Stimulated activated memory B cell treated with anti-CD40 and anti-IgM and Interleukin-4, amounts not matched to agents 10 μg/mL and 1 μg/mL and 100 μg/mL, for 72 hours (primary cell): ENCODE results near the gene MRPS34.

Source experiments
- ATAC-seq: fragments of 150-1000 bp; cut with Tn5 transposase; 2 replicates; pipeline ENCODE4 v1.10.0; 2021
- H3K27ac Mint-ChIP-seq: one replicate; pipeline ENCODE4 v1.8.0; 2022; ENCODE audit warnings: mild to moderate bottlenecking, mixed read lengths
- H3K27me3 Mint-ChIP-seq: one replicate; pipeline ENCODE4 v1.8.0; 2022; ENCODE audit warnings: mixed read lengths
- H3K36me3 Mint-ChIP-seq: one replicate; pipeline ENCODE4 v1.8.0; 2022; ENCODE audit warnings: mixed read lengths
- H3K4me1 Mint-ChIP-seq: one replicate; pipeline ENCODE4 v1.8.0; 2022; ENCODE audit warnings: mixed read lengths
- H3K4me3 Mint-ChIP-seq: one replicate; pipeline ENCODE4 v1.8.0; 2022; ENCODE audit warnings: mild to moderate bottlenecking, moderate library complexity, mixed read lengths
- H3K9me3 Mint-ChIP-seq: one replicate; pipeline ENCODE4 v1.8.0; 2022; ENCODE audit warnings: mixed read lengths

MRPS34 gene

GRCh38 chr16:1772908-1773702, at the start of gene MRPS34:
MRPS34 (minus strand) TSS chr16:1773134; CDS start chr16:1773119, 15 bp downstream.
- peak; percentile 73 for ATAC-seq
- peak within 1 kb of the TSS; percentile 95 for H3K27ac Mint-ChIP-seq
- H3K4me3 Mint-ChIP-seq = peak within 1 kb of the TSS; percentile 99
- peaks cover 26% of the 10 kb centered on the region for H3K36me3 Mint-ChIP-seq
- H3K9me3 Mint-ChIP-seq = no peaks in the 10 kb centered on the region
- no peaks in the 10 kb centered on the region for H3K27me3 Mint-ChIP-seq
- peaks cover 31% of the 10 kb centered on the region for H3K4me1 Mint-ChIP-seq

GRCh38 chr16:1821861-1822611, 49.1 kb upstream of the MRPS34 start:
- H3K9me3 Mint-ChIP-seq = no peaks in the 10 kb centered on the region
- ATAC-seq = no peak
- H3K27me3 Mint-ChIP-seq = no peaks in the 10 kb centered on the region
- H3K4me3 Mint-ChIP-seq = no peak overlapping the region
- peaks cover 9% of the 10 kb centered on the region for H3K36me3 Mint-ChIP-seq
- peaks cover 14% of the 10 kb centered on the region for H3K4me1 Mint-ChIP-seq
- H3K27ac Mint-ChIP-seq = no peak overlapping the region

- no peak for ATAC-seq
- no peaks in the 10 kb centered on the region for H3K9me3 Mint-ChIP-seq
- H3K4me3 Mint-ChIP-seq = no peak overlapping the region
- H3K27me3 Mint-ChIP-seq = no peaks in the 10 kb centered on the region
- H3K4me1 Mint-ChIP-seq = peaks cover 14% of the 10 kb centered on the region
- peaks cover 9% of the 10 kb centered on the region for H3K36me3 Mint-ChIP-seq
- H3K27ac Mint-ChIP-seq = no peak overlapping the region
Measured at GRCh38 chr16:1820946-1821290, 48.0 kb upstream of the MRPS34 start.

- H3K36me3 Mint-ChIP-seq = peaks cover 12% of the 10 kb centered on the region
- H3K27me3 Mint-ChIP-seq = no peaks in the 10 kb centered on the region
- H3K9me3 Mint-ChIP-seq = no peaks in the 10 kb centered on the region
- peaks cover 14% of the 10 kb centered on the region for H3K4me1 Mint-ChIP-seq
- no peak overlapping the region for H3K4me3 Mint-ChIP-seq
- no peak for ATAC-seq
- no peak overlapping the region for H3K27ac Mint-ChIP-seq
Measured at GRCh38 chr16:1820096-1820945, 47.4 kb upstream of the MRPS34 start.

- Mint-ChIP-seq H3K27me3 (no peaks in the 10 kb centered on the region), H3K9me3 (no peaks in the 10 kb centered on the region)
- ATAC-seq = no peak
Measured at GRCh38 chr16:1819611-1820010, 46.7 kb upstream of the MRPS34 start.

GRCh38 chr16:1818873-1819525, 46.1 kb upstream of the MRPS34 start:
- Mint-ChIP-seq H3K27me3 (no peaks in the 10 kb centered on the region), H3K4me1 (peaks cover 4% of the 10 kb centered on the region), H3K27ac (no peak overlapping the region), H3K9me3 (no peaks in the 10 kb centered on the region), H3K4me3 (no peak overlapping the region), H3K36me3 (peaks cover 18% of the 10 kb centered on the region)
- no peak for ATAC-seq

More at GRCh38 chr16:1819611-1820010, 46.7 kb upstream of the MRPS34 start:
- H3K36me3 Mint-ChIP-seq = peaks cover 17% of the 10 kb centered on the region
- H3K4me3 Mint-ChIP-seq = no peak overlapping the region
- H3K4me1 Mint-ChIP-seq = peaks cover 10% of the 10 kb centered on the region
- H3K27ac Mint-ChIP-seq = no peak overlapping the region

- Mint-ChIP-seq H3K9me3 (no peaks in the 10 kb centered on the region), H3K36me3 (peaks cover 24% of the 10 kb centered on the region), H3K27me3 (no peaks in the 10 kb centered on the region), H3K27ac (no peak overlapping the region), H3K4me1 (no peaks in the 10 kb centered on the region), H3K4me3 (no peak overlapping the region)
- peak; percentile 11 for ATAC-seq
Measured at GRCh38 chr16:1818204-1818872, 45.4 kb upstream of the MRPS34 start.

GRCh38 chr16:1817716-1818115, 44.8 kb upstream of the MRPS34 start:
- Mint-ChIP-seq H3K27me3 (no peaks in the 10 kb centered on the region), H3K36me3 (peaks cover 28% of the 10 kb centered on the region), H3K27ac (no peak overlapping the region), H3K4me3 (no peak overlapping the region), H3K9me3 (no peaks in the 10 kb centered on the region), H3K4me1 (no peaks in the 10 kb centered on the region)
- no peak for ATAC-seq

GRCh38 chr16:1817276-1817589, 44.3 kb upstream of the MRPS34 start:
- ATAC-seq = no peak
- Mint-ChIP-seq H3K9me3 (no peaks in the 10 kb centered on the region), H3K27ac (no peak overlapping the region), H3K4me1 (no peaks in the 10 kb centered on the region), H3K4me3 (no peak overlapping the region), H3K27me3 (no peaks in the 10 kb centered on the region), H3K36me3 (peaks cover 28% of the 10 kb centered on the region)

GRCh38 chr16:1816396-1817275, 43.7 kb upstream of the MRPS34 start:
- H3K36me3 Mint-ChIP-seq = peaks cover 28% of the 10 kb centered on the region

GRCh38 chr16:1815461-1815860, 42.5 kb upstream of the MRPS34 start:
- ATAC-seq = no peak
- H3K27me3 Mint-ChIP-seq = no peaks in the 10 kb centered on the region
- no peak overlapping the region for H3K4me3 Mint-ChIP-seq
- no peaks in the 10 kb centered on the region for H3K4me1 Mint-ChIP-seq
- peaks cover 28% of the 10 kb centered on the region for H3K36me3 Mint-ChIP-seq
- H3K27ac Mint-ChIP-seq = no peak overlapping the region
- H3K9me3 Mint-ChIP-seq = no peaks in the 10 kb centered on the region

More at GRCh38 chr16:1816396-1817275, 43.7 kb upstream of the MRPS34 start:
- no peak overlapping the region for H3K27ac Mint-ChIP-seq
- peak; percentile 35 for ATAC-seq
- H3K4me3 Mint-ChIP-seq = no peak overlapping the region
- no peaks in the 10 kb centered on the region for H3K9me3 Mint-ChIP-seq
- H3K27me3 Mint-ChIP-seq = no peaks in the 10 kb centered on the region
- H3K4me1 Mint-ChIP-seq = no peaks in the 10 kb centered on the region

- Mint-ChIP-seq H3K36me3 (peaks cover 48% of the 10 kb centered on the region), H3K27ac (no peak overlapping the region), H3K4me3 (no peak overlapping the region), H3K4me1 (no peaks in the 10 kb centered on the region), H3K27me3 (no peaks in the 10 kb centered on the region), H3K9me3 (no peaks in the 10 kb centered on the region)
- no peak for ATAC-seq
Measured at GRCh38 chr16:1812732-1813163, 39.8 kb upstream of the MRPS34 start.

GRCh38 chr16:1810536-1810935, 37.6 kb upstream of the MRPS34 start:
- no peak for ATAC-seq
- no peak overlapping the region for H3K27ac Mint-ChIP-seq
- no peak overlapping the region for H3K4me3 Mint-ChIP-seq
- H3K4me1 Mint-ChIP-seq = no peaks in the 10 kb centered on the region
- no peaks in the 10 kb centered on the region for H3K27me3 Mint-ChIP-seq
- H3K36me3 Mint-ChIP-seq = peaks cover 63% of the 10 kb centered on the region
- no peaks in the 10 kb centered on the region for H3K9me3 Mint-ChIP-seq

GRCh38 chr16:1810106-1810505, 37.2 kb upstream of the MRPS34 start:
- H3K4me1 Mint-ChIP-seq = no peaks in the 10 kb centered on the region
- H3K27me3 Mint-ChIP-seq = no peaks in the 10 kb centered on the region
- no peak overlapping the region for H3K4me3 Mint-ChIP-seq
- ATAC-seq = no peak
- H3K27ac Mint-ChIP-seq = no peak overlapping the region
- no peaks in the 10 kb centered on the region for H3K9me3 Mint-ChIP-seq
- peaks cover 63% of the 10 kb centered on the region for H3K36me3 Mint-ChIP-seq
